H9 (cell line): ENCODE results near the gene B9D1. TPM values are rescaled to one million over a fixed set of nuclear protein-coding genes. Genes with fewer than 3 reads are reported as not detected.

Experiments
- DNase-seq: peaks from one replicate; pipeline ENCODE4 v3.0.0-alpha.2; 2017
- H2AFZ ChIP-seq: one replicate; pipeline ENCODE4 v1.6.1; 2013; ENCODE audit warnings: mild to moderate bottlenecking, low read length, control low read depth, moderate library complexity
- H2AK5ac ChIP-seq: 2 replicates; pipeline ENCODE4 v1.6.1; 2013; ENCODE audit warnings: low read length, control low read depth, mixed read lengths; ENCODE audit not compliant: insufficient read length
- H2BK120ac ChIP-seq: one replicate; pipeline ENCODE4 v1.6.1; 2013; ENCODE audit warnings: low read depth, mild to moderate bottlenecking, low read length, control low read depth, inconsistent platforms; ENCODE audit not compliant: poor library complexity, severe bottlenecking
- H2BK12ac ChIP-seq: 2 replicates; pipeline ENCODE4 v1.6.1; 2013; ENCODE audit warnings: low read length, control low read depth, mixed read lengths, low read depth; ENCODE audit not compliant: insufficient read length
- H2BK15ac ChIP-seq: 2 replicates; pipeline ENCODE4 v1.6.1; 2013; ENCODE audit warnings: low read depth, low read length, control low read depth
- H2BK20ac ChIP-seq: one replicate; pipeline ENCODE4 v1.6.1; 2013; ENCODE audit warnings: low read depth, mild to moderate bottlenecking, low read length, control low read depth, inconsistent platforms; ENCODE audit not compliant: poor library complexity, severe bottlenecking
- H2BK5ac ChIP-seq: 2 replicates; pipeline ENCODE4 v1.6.1; 2013; ENCODE audit warnings: low read length, control low read depth, mixed read lengths; ENCODE audit not compliant: insufficient read length
- H3K14ac ChIP-seq: 2 replicates; pipeline ENCODE4 v1.6.1; 2013; ENCODE audit warnings: low read length, control low read depth; ENCODE audit not compliant: insufficient read depth
- H3K18ac ChIP-seq: 2 replicates; pipeline ENCODE4 v1.6.1; 2013; ENCODE audit warnings: low read depth, mild to moderate bottlenecking, mixed read lengths, low read length, control low read depth; ENCODE audit not compliant: insufficient read length
- H3K23ac ChIP-seq: 2 replicates; pipeline ENCODE4 v1.6.1; 2013; ENCODE audit warnings: low read length, control low read depth, mixed read lengths, low read depth; ENCODE audit not compliant: insufficient read length
- H3K23me2 ChIP-seq: 2 replicates; pipeline ENCODE4 v1.6.1; 2013; ENCODE audit warnings: low read depth, mild to moderate bottlenecking, mixed read lengths, low read length, control low read depth; ENCODE audit not compliant: insufficient read length, poor library complexity, severe bottlenecking
- H3K27ac ChIP-seq: 2 replicates; pipeline ENCODE4 v1.5.1; 2013; ENCODE audit warnings: low read length, control low read depth, mixed read lengths, low read depth; ENCODE audit not compliant: insufficient read length
- H3K27me3 ChIP-seq: 2 replicates; pipeline ENCODE4 v1.6.1; 2013; ENCODE audit warnings: low read length, control low read depth, inconsistent platforms; ENCODE audit not compliant: insufficient read depth
- H3K4ac ChIP-seq: 2 replicates; pipeline ENCODE4 v1.6.1; 2013; ENCODE audit warnings: low read depth, mild to moderate bottlenecking, control low read depth, inconsistent platforms, low read length, moderate library complexity
- H3K4me1 ChIP-seq: 2 replicates; pipeline ENCODE4 v1.6.1; 2013; ENCODE audit warnings: low read length, control low read depth, inconsistent platforms; ENCODE audit not compliant: insufficient read depth
- H3K4me2 ChIP-seq: 2 replicates; pipeline ENCODE4 v1.6.1; 2013; ENCODE audit warnings: low read length, control low read depth, mixed read lengths; ENCODE audit not compliant: insufficient read length, insufficient read depth
- H3K56ac ChIP-seq: 2 replicates; pipeline ENCODE4 v1.6.1; 2013; ENCODE audit warnings: low read depth, mild to moderate bottlenecking, mixed read lengths, low read length, control low read depth; ENCODE audit not compliant: insufficient read length
- H3K79me1 ChIP-seq: 2 replicates; pipeline ENCODE4 v1.6.1; 2013; ENCODE audit warnings: low read depth, mild to moderate bottlenecking, moderate library complexity, low read length, control low read depth, inconsistent platforms; ENCODE audit not compliant: insufficient read depth, poor library complexity, severe bottlenecking
- H3K79me2 ChIP-seq: 2 replicates; pipeline ENCODE4 v1.6.1; 2013; ENCODE audit warnings: low read length, control low read depth, inconsistent platforms; ENCODE audit not compliant: insufficient read depth
- H3K9ac ChIP-seq: 2 replicates; pipeline ENCODE4 v1.6.1; 2013; ENCODE audit warnings: low read length, control low read depth, mixed read lengths; ENCODE audit not compliant: insufficient read length; ENCODE audit errors: extremely low read depth
- H3K9me3 ChIP-seq: one replicate; pipeline ENCODE4 v1.6.1; 2013; ENCODE audit warnings: low read depth, low read length, inconsistent platforms; ENCODE audit not compliant: control insufficient read depth
- H3T11ph ChIP-seq: one replicate; pipeline ENCODE4 v1.6.1; 2013; ENCODE audit warnings: mild to moderate bottlenecking, low read length, control low read depth, inconsistent platforms
- H4K20me1 ChIP-seq: one replicate; pipeline ENCODE4 v1.6.1; 2013; ENCODE audit not compliant: control insufficient read depth, insufficient read length, insufficient read depth
- H4K5ac ChIP-seq: 2 replicates; pipeline ENCODE4 v1.6.1; 2013; ENCODE audit warnings: low read depth, mild to moderate bottlenecking, mixed read lengths, low read length, control low read depth; ENCODE audit not compliant: insufficient read length
- H4K8ac ChIP-seq: replicated peaks from 2 replicates; pipeline ENCODE4 v1.6.1; 2013; ENCODE audit warnings: low read length, control low read depth, mixed read lengths, low read depth; ENCODE audit not compliant: insufficient read length
- H4K91ac ChIP-seq: 2 replicates; pipeline ENCODE4 v1.6.1; 2013; ENCODE audit warnings: low read depth, mild to moderate bottlenecking, moderate library complexity, mixed read lengths, low read length, control low read depth; ENCODE audit not compliant: insufficient read length
- H3K27ac Mint-ChIP-seq, 3 experiments: 2 replicates in 2 of 3; 3 replicates in 1 of 3; pipeline ENCODE4 v1.8.0; 2020 to 2021; ENCODE audit warnings: mixed read lengths in 3 of 3, mild to moderate bottlenecking in 1 of 3, moderate library complexity in 1 of 3
- H3K27me3 Mint-ChIP-seq: 2 replicates; pipeline ENCODE4 v1.8.0; 2021; ENCODE audit warnings: low read depth, mild to moderate bottlenecking, moderate library complexity, mixed read lengths
- H3K36me3 Mint-ChIP-seq, 3 experiments: 2 replicates in 2 of 3; 3 replicates in 1 of 3; pipeline ENCODE4 v1.8.0; 2020 to 2021; ENCODE audit warnings: low read depth in 3 of 3, mixed read lengths in 3 of 3; ENCODE audit not compliant: insufficient read depth in 1 of 3
- H3K4me1 Mint-ChIP-seq, 2 experiments: 2 replicates each; pipeline ENCODE4 v1.8.0; 2020; ENCODE audit warnings: mixed read lengths in 2 of 2
- H3K4me3 Mint-ChIP-seq, 2 experiments: 2 replicates in 1 of 2; 3 replicates in 1 of 2; pipeline ENCODE4 v1.8.0; 2020 to 2021; ENCODE audit warnings: mild to moderate bottlenecking in 2 of 2, mixed read lengths in 2 of 2, moderate library complexity in 1 of 2
- H3K9me3 Mint-ChIP-seq, 2 experiments: 2 replicates in 1 of 2; 3 replicates in 1 of 2; pipeline ENCODE4 v1.8.0; 2020; ENCODE audit warnings: mild to moderate bottlenecking in 2 of 2, mixed read lengths in 2 of 2, moderate library complexity in 1 of 2
- CTCF ChIP-seq: fragments of 200-600 bp; sonication (generic); conservative IDR thresholded peaks from 3 replicates; pipeline ENCODE4 v1.8.0; 2021; ENCODE audit warnings: antibody characterized with exemption, mild to moderate bottlenecking
- WGBS: extraction: QIAGEN DNeasy Blood & Tissue Kit; methylation state at CpG from one replicate; pipeline ENCODE4 v1.1.7; 2013; ENCODE audit warnings: missing lambda C conversion rate, low lambda C conversion rate, mixed read lengths; ENCODE audit not compliant: insufficient read length; ENCODE audit errors: extremely low coverage; 5-methylcytosine and 5-hydroxymethylcytosine counted together
- total RNA-seq: library from RNA; stranded (reverse); gene quantifications from 2 replicates; pipeline ENCODE4 v1.2.1, GENCODE V29; 2021

Gene B9D1
- total RNA-seq, 1 experiment from 2014 or later = 30.4 TPM

DNA sequence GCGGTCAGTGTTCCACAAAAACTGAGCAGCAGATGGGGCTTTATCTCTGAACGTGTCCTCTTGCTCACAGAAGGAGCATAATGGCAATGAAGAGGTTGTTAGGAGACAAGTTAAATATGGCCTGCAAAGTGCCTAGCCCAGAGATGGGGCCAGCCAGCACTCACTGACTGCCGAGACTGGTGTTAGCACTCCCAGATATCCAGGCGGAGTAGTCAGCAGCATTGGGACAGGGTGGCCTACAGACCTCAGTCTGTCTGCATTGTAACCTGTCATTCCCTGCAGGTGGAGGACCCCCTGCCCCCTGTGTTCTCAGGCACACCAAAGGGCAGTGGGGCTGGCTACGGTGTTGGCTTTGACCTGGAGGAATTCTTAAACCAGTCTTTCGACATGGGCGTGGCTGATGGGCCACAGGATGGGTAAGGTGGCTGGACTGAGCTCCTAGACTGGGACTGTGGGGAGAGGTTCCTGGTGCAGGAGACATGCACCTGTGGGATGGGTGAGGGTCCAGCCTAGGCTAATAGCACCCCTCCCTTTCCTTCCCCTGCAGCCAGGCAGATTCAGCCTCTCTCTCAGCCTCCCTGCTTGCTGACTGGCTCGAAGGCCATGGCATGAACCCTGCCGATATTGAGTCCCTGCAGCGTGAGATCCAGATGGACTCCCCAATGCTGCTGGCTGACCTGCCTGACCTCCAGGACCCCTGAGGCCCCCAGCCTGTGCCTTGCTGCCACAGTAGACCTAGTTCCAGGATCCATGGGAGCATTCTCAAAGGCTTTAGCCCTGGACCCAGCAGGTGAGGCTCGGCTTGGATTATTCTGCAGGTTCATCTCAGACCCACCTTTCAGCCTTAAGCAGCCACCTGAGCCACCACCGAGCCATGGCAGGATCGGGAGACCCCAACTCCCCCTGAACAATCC lies 20.3 kb upstream of the B9D1 start:
- Histone ChIP-seq H3K9me3 (no peaks in the 10 kb centered on the region), H2BK20ac (no peak overlapping the region), H2BK120ac (no peak overlapping the region), H2BK15ac (no peak overlapping the region), H2AK5ac (no peak overlapping the region), H2BK12ac (no peak overlapping the region), H3K9ac (no peak overlapping the region), H3K14ac (no peak overlapping the region), H2AFZ (no peak overlapping the region), H4K8ac (no peak overlapping the region), H3K79me2 (peaks cover 4% of the 10 kb centered on the region; the same call in 1 of the 2 replicates), H2BK5ac (no peak overlapping the region), H3K23me2 (peaks cover 7% of the 10 kb centered on the region), H3K79me1 (peaks cover 6% of the 10 kb centered on the region), H3K27ac (no peak overlapping the region), H3K4me1 (peaks cover under 1% of the 10 kb centered on the region; the same call in 1 of the 2 replicates), H3K4me2 (no peak overlapping the region), H4K5ac (no peak overlapping the region), H3K18ac (no peak overlapping the region), H3K27me3 (no peaks in the 10 kb centered on the region), H4K91ac (no peak overlapping the region), H4K20me1 (no peaks in the 10 kb centered on the region), H3T11ph (no peak overlapping the region), H3K56ac (no peak overlapping the region), H3K4ac (no peak overlapping the region), H3K23ac (no peak overlapping the region)
- H3K4me3 Mint-ChIP-seq = no peak overlapping the region
- TF ChIP-seq CTCF = no peak
- DNase-seq = no peak
- no CpG with 5 or more reads among the region's 13 CpGs for WGBS
- peaks cover 30 to 47% of the 10 kb centered on the region in 2 experiments for H3K4me1 Mint-ChIP-seq
- H3K27ac Mint-ChIP-seq = no peak overlapping the region; a peak in 2 of 7 replicates
- no peaks in the 10 kb centered on the region for H3K27me3 Mint-ChIP-seq
- peaks cover 37 to 63% (median 62%) of the 10 kb centered on the region in 3 experiments for H3K36me3 Mint-ChIP-seq
- H3K9me3 Mint-ChIP-seq = no peaks in the 10 kb centered on the region
